ENCODE measurements around the gene KIRREL3. TPM values are rescaled to one million over a fixed set of nuclear protein-coding genes. Genes with fewer than 3 reads are reported as not detected.
A peak's percentile ranks its signal among the peaks of the same experiment; 100 is the strongest.

KIRREL3 gene
- total RNA-seq, 1 donor from 2014 or later = 2.1 TPM

GRCh38 chr11:126599217-126599897 is 401.2 kb downstream of the KIRREL3 start:
- DNase-seq = no peak

- DNase-seq = no peak
Measured at GRCh38 chr11:126598344-126599216, 402.0 kb downstream of the KIRREL3 start.

GRCh38 chr11:126597041-126597440 is 403.5 kb downstream of the KIRREL3 start:
- DNase-seq = no peak

- DNase-seq = no peak
Measured at GRCh38 chr11:126596474-126596873, 404.1 kb downstream of the KIRREL3 start.

- DNase-seq = no peak
Measured at GRCh38 chr11:126595560-126595959, 405.0 kb downstream of the KIRREL3 start.

GRCh38 chr11:126594921-126595367 is 405.6 kb downstream of the KIRREL3 start:
- no peak for DNase-seq

GRCh38 chr11:126592496-126593410 is 407.8 kb downstream of the KIRREL3 start:
- DNase-seq = no peak

- DNase-seq = no peak
Measured at GRCh38 chr11:126591966-126592489, 408.5 kb downstream of the KIRREL3 start.

- no peak for DNase-seq
Measured at GRCh38 chr11:126589492-126589803, 411.1 kb downstream of the KIRREL3 start.

GRCh38 chr11:126588630-126589491 is 411.7 kb downstream of the KIRREL3 start:
- DNase-seq = no peak

- no peak for DNase-seq
Measured at GRCh38 chr11:126587541-126587940, 413.0 kb downstream of the KIRREL3 start.

GRCh38 chr11:126585774-126586491 is 414.6 kb downstream of the KIRREL3 start:
- DNase-seq = peak; percentile 93

GRCh38 chr11:126585388-126585773 is 415.2 kb downstream of the KIRREL3 start:
- DNase-seq = no peak

- no peak for DNase-seq
Measured at GRCh38 chr11:126583594-126584427, 416.8 kb downstream of the KIRREL3 start.

- no peak for DNase-seq
Measured at GRCh38 chr11:126583101-126583500, 417.5 kb downstream of the KIRREL3 start.

- DNase-seq = no peak
Measured at GRCh38 chr11:126581871-126582648, 418.5 kb downstream of the KIRREL3 start.

GRCh38 chr11:126578426-126578825 is 422.1 kb downstream of the KIRREL3 start:
- no peak for DNase-seq

GRCh38 chr11:126578021-126578420 is 422.5 kb downstream of the KIRREL3 start:
- DNase-seq = no peak

GRCh38 chr11:126575849-126576248 is 424.7 kb downstream of the KIRREL3 start:
- DNase-seq = no peak
